ENCODE results near the gene PTPRD. TPM values are rescaled to one million over a fixed set of nuclear protein-coding genes. Genes with fewer than 3 reads are reported as not detected.
"Not testable (repeated sequence)": the region's sequence is repeated elsewhere in the genome, so short reads cannot be mapped to it uniquely, and the experiment has no call there.

The PTPRD gene
- total RNA-seq, 3 donors from 2014 or later = 2.9 to 5.4 (median 3.6) TPM

GRCh38 chr9:8978334-8978733 is 1634.5 kb downstream of the PTPRD start:
- no peaks in the 10 kb centered on the region for H3K27me3 ChIP-seq
- no peaks in the 10 kb centered on the region for H3K9me3 ChIP-seq
- no peaks in the 10 kb centered on the region for H3K36me3 ChIP-seq
- no peak for TF ChIP-seq POLR2A (IDR thresholded peaks at IDR 0.05)
- TF ChIP-seq POLR2AphosphoS5 (IDR thresholded peaks at IDR 0.05) = no peak
- TF ChIP-seq CTCF (IDR thresholded peaks at IDR 0.05) = no peak
- DNase-seq (ENCODE audit: low spot score in 2 of 2) = no peak
- H3K4me3 ChIP-seq = no peak overlapping the region
- no peaks in the 10 kb centered on the region for H3K4me1 ChIP-seq
- intact Hi-C loops (cut with DNase I; ENCODE audit: low total_unique reads) = no loop called here
- no peak overlapping the region for H3K27ac ChIP-seq

- intact Hi-C loops (cut with DNase I; ENCODE audit: low total_unique reads); DNase-seq (ENCODE audit: low spot score in 2 of 2); H3K4me3 ChIP-seq; H3K4me1 ChIP-seq; H3K27me3 ChIP-seq; H3K9me3 ChIP-seq; H3K27ac ChIP-seq; H3K36me3 ChIP-seq: not testable (repeated sequence)
Measured at GRCh38 chr9:8968350-8968749, 1644.5 kb downstream of the PTPRD start.

- no peak overlapping the region for H3K4me3 ChIP-seq
- TF ChIP-seq CTCF (IDR thresholded peaks at IDR 0.05) (no peak), POLR2A (IDR thresholded peaks at IDR 0.05) (no peak), POLR2AphosphoS5 (IDR thresholded peaks at IDR 0.05) (no peak)
- no peaks in the 10 kb centered on the region for H3K27me3 ChIP-seq
- intact Hi-C loops (cut with DNase I; ENCODE audit: low total_unique reads) = no loop called here
- no peaks in the 10 kb centered on the region for H3K4me1 ChIP-seq
- no peak for DNase-seq (ENCODE audit: low spot score in 2 of 2)
- H3K27ac ChIP-seq = no peak overlapping the region
- H3K36me3 ChIP-seq = no peaks in the 10 kb centered on the region
- no peaks in the 10 kb centered on the region for H3K9me3 ChIP-seq
Measured at GRCh38 chr9:8963885-8964284, 1648.9 kb downstream of the PTPRD start.

GRCh38 chr9:8962084-8962483 is 1650.7 kb downstream of the PTPRD start:
- TF ChIP-seq CTCF (IDR thresholded peaks at IDR 0.05) = no peak
- TF ChIP-seq POLR2AphosphoS5 (IDR thresholded peaks at IDR 0.05) = no peak
- TF ChIP-seq POLR2A (IDR thresholded peaks at IDR 0.05) = no peak
- H3K27ac ChIP-seq = peak overlapping the region in 1 of 2 donors; percentile 20

GRCh38 chr9:8961186-8961851 is 1651.5 kb downstream of the PTPRD start:
- H3K9me3 ChIP-seq = no peaks in the 10 kb centered on the region
- H3K36me3 ChIP-seq = no peaks in the 10 kb centered on the region
- no peaks in the 10 kb centered on the region for H3K27me3 ChIP-seq
- intact Hi-C loops (cut with DNase I; ENCODE audit: low total_unique reads) = no loop called here
- TF ChIP-seq CTCF (IDR thresholded peaks at IDR 0.05) (no peak), POLR2A (IDR thresholded peaks at IDR 0.05) (no peak), POLR2AphosphoS5 (IDR thresholded peaks at IDR 0.05) (peak in 1 of 3 donors; percentile 85)
- no peaks in the 10 kb centered on the region for H3K4me1 ChIP-seq
- no peak for DNase-seq (ENCODE audit: low spot score in 2 of 2)
- peak overlapping the region in 1 of 2 donors; percentile 14 for H3K27ac ChIP-seq
- no peak overlapping the region for H3K4me3 ChIP-seq

More at GRCh38 chr9:8962084-8962483, 1650.7 kb downstream of the PTPRD start:
- Histone ChIP-seq H3K9me3 (no peaks in the 10 kb centered on the region), H3K27me3 (no peaks in the 10 kb centered on the region), H3K4me1 (no peaks in the 10 kb centered on the region), H3K4me3 (no peak overlapping the region), H3K36me3 (no peaks in the 10 kb centered on the region)
- intact Hi-C loops (cut with DNase I; ENCODE audit: low total_unique reads) = no loop called here
- no peak for DNase-seq (ENCODE audit: low spot score in 2 of 2)
